Brain microvascular endothelial cell (primary cell): ENCODE data around the gene PPIF.
A peak's percentile ranks its signal among the peaks of the same experiment; 100 is the strongest.

Source experiments
- DNase-seq: peaks from one replicate; pipeline ENCODE4 v3.0.0-alpha.2; 2020
- H3K27ac ChIP-seq: fragments of 250-450 bp; sonication (Bioruptor Pico); 2 replicates; pipeline ENCODE4 v1.5.1; 2020; ENCODE audit warnings: mild to moderate bottlenecking, moderate library complexity
- H3K27me3 ChIP-seq: fragments of 250-450 bp; sonication (Bioruptor Pico); replicated peaks from 2 replicates; pipeline ENCODE4 v1.5.1; 2020; ENCODE audit warnings: mild to moderate bottlenecking
- H3K36me3 ChIP-seq: fragments of 250-450 bp; sonication (Bioruptor Pico); replicated peaks from 2 replicates; pipeline ENCODE4 v1.5.1; 2020; ENCODE audit warnings: mild to moderate bottlenecking
- H3K4me3 ChIP-seq: 2 replicates; pipeline ENCODE4 v1.5.1; 2011; ENCODE audit warnings: low read depth, mild to moderate bottlenecking, control low read depth, low read length, moderate library complexity
- CTCF ChIP-seq: IDR thresholded peaks from 2 replicates; pipeline ENCODE4 v1.5.1; 2011; ENCODE audit warnings: low read depth, mild to moderate bottlenecking, moderate library complexity, low read length, control low read depth, inconsistent platforms; ENCODE audit errors: missing control alignments
- in situ Hi-C: cut with HindIII; loops from 2 replicates; pipeline ENCODE4 v1.10.0; 2017; ENCODE audit warnings: low sequenced_read_pairs, low pct_ligation_motif_present

The PPIF gene

GRCh38 chr10:79347226-79347893 lies at the start of gene PPIF:
Gene PPIF (plus strand): TSS chr10:79347469. CDS start chr10:79347549, 80 bp downstream.
- in situ Hi-C loops = no loop called here
- H3K27me3 ChIP-seq = no peaks in the 10 kb centered on the region
- TF ChIP-seq CTCF = peak; percentile 73
- peak within 1 kb of the TSS; percentile 84 for H3K27ac ChIP-seq
- DNase-seq = peak; percentile 92
- H3K4me3 ChIP-seq = peak within 1 kb of the TSS; percentile 74
- peaks cover 28% of the 10 kb centered on the region for H3K36me3 ChIP-seq

GRCh38 chr10:79298403-79299244 lies 48.6 kb upstream of the PPIF start:
- TF ChIP-seq CTCF = peak; percentile 21
- peaks cover 47% of the 10 kb centered on the region for H3K36me3 ChIP-seq
- DNase-seq = peak; percentile 98
- H3K27me3 ChIP-seq = no peaks in the 10 kb centered on the region
- no peak overlapping the region for H3K4me3 ChIP-seq
- in situ Hi-C loops = no loop called here
- H3K27ac ChIP-seq = peak overlapping the region; percentile 89

- in situ Hi-C loops = no loop called here
- Histone ChIP-seq H3K36me3 (peaks cover 51% of the 10 kb centered on the region), H3K27me3 (no peaks in the 10 kb centered on the region), H3K27ac (peak overlapping the region; percentile 89), H3K4me3 (no peak overlapping the region)
- TF ChIP-seq CTCF = no peak
- peak; percentile 85 for DNase-seq
These were observed 47.6 kb upstream of the PPIF start for GRCh38 chr10:79299397-79300241.

GRCh38 chr10:79300711-79301110 lies 46.6 kb upstream of the PPIF start:
- in situ Hi-C loops = no loop called here

More at GRCh38 chr10:79300711-79301110, 46.6 kb upstream of the PPIF start:
- Histone ChIP-seq H3K27me3 (no peaks in the 10 kb centered on the region), H3K4me3 (no peak overlapping the region), H3K36me3 (peaks cover 54% of the 10 kb centered on the region), H3K27ac (no peak overlapping the region)
- no peak for DNase-seq
- TF ChIP-seq CTCF = no peak
